HL-60/S4 treated with phorbol 12-myristate 13-acetate at 8.2 ng/mL for 4 days and 3 days (cell line): ENCODE results near the gene ACAD9.

ENCODE experiments used
- in situ Hi-C: fragments of 300-500 bp; cut with MboI; formaldehyde crosslinking; loops from 2 replicates; pipeline ENCODE4 v1.15.0; 2022; ENCODE audit warnings: low sequenced_read_pairs

Gene ACAD9

DNA sequence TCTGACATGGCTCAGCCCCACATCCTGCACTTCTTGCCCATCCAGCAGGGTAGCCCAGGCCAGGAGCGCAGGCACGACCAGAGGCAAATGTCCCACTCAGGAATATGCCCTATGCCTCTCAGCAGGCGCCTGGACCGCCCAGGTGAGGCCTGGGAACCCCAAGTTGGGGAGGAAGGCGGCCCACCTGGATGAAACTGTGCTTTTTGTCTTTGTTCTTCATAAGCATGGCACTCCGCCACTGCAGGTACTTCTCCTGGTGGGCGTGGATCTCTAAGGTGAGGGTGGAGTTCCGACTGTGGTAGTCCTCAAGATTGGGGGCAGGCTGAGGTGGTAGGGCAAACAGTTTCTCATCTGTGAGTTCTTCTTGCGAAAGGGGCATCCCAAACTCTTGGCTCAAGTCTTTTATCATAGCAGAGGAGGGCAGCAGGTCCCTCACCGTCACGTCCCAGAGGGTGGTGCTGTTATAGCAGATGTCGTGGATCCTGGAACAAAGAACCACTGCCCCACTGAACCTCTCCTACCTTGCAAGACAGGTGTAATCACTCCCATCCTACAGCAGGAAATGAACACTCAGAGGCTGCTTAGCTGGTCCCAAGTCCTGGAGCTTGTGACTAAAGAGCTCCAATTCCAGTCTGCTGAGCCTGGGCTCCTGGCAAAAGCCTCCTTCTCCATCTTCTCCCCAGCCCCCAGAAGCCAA lies 53.2 kb downstream of the ACAD9 start:
- in situ Hi-C loops: no loop called here

- in situ Hi-C loops: no loop called here
Observed at GRCh38 chr3:128933213-128933921, 53.9 kb downstream of the ACAD9 start.

DNA sequence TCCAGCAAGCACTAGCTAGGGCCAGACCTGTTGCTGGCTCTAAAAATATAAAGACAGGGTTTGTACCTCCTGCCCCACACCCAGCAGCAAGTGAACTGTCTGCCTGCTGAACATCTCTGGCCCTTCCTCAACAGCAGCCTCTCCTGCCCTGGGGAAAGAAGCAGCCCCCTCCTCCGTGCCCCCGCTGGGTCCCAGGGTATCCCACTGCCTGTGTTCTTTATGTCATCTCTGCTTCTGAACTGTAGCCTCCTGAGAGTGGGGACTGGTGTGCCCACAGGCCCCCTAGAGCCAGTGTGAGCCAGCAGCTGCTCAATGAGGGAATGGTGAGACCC lies 54.5 kb downstream of the ACAD9 start:
- in situ Hi-C loops: no loop called here

- in situ Hi-C loops: no loop called here
Observed at GRCh38 chr3:128935922-128936321, 56.5 kb downstream of the ACAD9 start.

DNA sequence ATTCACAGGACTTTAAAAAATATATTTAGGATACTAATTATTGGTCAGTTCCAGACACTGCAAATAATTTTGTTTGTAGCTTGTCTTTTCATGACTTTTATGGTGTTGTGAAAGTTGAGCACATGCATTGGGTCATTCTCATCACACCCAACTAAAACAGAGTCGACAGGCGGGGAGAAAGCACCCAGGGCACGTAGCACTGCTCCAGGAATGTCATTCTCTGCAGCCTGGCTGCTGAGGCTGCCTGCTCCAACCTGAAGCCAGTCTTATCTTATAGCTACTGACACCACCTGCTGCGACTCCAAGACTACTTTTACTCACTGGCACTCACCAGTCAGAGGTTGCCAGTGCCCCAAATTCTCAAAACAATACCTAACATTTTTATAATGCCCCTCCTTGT lies 56.9 kb downstream of the ACAD9 start:
- in situ Hi-C loops: no loop called here

DNA sequence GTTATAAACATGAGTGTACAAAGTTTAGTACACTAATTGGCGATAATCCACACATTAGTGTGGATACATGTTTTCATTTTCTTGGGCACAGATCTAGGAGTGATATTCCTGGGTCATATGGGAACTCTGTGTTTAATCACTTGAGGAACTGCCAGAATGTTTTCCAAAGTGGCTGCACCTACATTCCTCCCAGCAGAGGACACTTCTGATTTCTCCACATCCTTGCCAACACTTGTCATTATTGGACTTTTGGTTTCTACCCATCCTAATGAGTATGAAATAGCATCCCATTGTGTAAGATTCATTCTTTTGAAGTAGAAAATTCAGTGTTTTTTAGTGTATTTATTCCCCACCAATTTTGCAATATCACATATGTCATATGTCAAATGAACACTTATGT lies 60.8 kb downstream of the ACAD9 start:
- in situ Hi-C loops: no loop called here

DNA sequence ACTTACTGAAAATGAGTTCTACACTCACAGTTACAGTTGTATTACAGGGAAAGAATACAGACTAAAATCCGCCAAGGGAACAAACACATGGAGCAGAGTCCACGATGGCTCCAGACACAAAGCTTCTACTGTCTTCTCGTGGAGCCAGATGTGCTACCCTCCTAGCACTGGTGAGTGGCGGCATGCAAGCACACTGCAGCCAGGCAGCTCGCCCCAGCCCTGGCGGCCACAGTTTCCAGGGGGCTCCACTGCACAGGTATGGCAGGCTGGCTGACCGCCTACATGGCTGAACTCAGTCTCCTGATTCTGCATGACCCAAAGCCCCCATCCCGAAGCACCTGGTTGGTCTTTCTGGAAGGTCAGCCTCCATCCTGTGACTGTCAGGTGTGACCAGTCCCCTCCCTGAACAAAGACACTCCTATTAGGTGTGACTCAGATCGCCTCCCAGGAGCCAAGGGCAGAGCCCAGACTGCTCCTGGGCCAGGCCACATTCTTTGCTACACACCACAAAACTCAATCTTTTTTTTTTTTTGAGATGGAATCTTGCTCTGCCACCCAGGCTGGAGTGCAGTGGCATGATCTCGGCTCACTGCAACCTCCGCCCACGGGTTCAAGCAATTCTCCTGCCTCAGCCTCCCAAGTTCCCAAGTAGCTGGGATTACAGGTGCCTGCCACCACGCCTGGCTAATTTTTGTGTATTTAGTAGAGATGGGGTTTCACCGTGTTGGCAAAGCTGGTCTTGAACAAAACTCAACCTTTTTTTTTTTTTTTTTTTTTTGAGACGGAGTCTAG lies 62.9 kb downstream of the ACAD9 start:
- in situ Hi-C loops: no loop called here

- in situ Hi-C loops: no loop called here
Observed at GRCh38 chr3:128945041-128945877, 65.8 kb downstream of the ACAD9 start.

- in situ Hi-C loops: no loop called here
Observed at GRCh38 chr3:128945878-128946175, 66.4 kb downstream of the ACAD9 start.

DNA sequence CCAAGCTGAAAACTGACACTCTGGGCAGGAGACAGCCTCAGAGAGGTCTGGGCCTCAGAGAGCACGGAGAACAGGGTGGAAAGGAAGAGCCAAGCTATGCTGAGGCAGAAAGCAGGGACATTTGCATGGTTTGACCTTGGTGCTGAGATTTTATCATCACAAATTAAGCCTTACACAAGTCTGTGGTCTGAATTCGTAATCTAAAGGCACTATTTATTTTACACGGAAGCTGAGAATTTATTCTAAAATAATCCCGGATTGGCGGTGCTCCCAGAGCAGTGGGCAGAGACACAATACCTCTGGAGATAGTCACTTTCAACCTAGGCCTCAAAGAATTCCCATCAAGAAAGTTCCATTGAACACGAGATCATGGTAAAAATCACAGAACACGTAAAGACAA lies 67.0 kb downstream of the ACAD9 start:
- in situ Hi-C loops: no loop called here

DNA sequence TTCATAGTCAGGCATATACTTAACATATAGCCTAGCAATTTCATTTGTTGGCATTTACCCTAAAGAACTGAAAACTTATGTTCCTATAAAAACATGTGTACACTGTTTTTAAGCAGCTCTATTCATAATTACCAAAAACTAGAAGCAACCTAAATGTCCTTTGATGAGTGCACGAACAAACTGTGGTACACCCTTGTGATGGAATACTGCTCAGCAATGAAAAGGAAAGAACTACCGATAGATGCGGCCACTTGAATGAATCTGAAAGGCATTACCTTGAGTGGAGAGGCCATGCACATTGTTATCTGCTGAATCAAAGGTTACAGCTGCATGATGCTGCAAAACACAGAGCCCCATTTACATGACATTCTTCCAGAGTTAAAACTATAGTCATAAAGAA lies 69.7 kb downstream of the ACAD9 start:
- in situ Hi-C loops: no loop called here

- in situ Hi-C loops: no loop called here
Observed at GRCh38 chr3:128950223-128950938, 71.0 kb downstream of the ACAD9 start.

GRCh38 chr3:128956440-128956839 lies 77.0 kb downstream of the ACAD9 start:
- in situ Hi-C loops: no loop called here
